HG03108 (cell line): Measurements from ENCODE around the gene ANKZF1.

Experiments used
- ATAC-seq: cut with Tn5 transposase; IDR thresholded peaks from one replicate; pipeline ENCODE4 v1.9.1; 2021; ENCODE audit warnings: moderate library complexity; ENCODE audit not compliant: unreplicated experiment

The ANKZF1 gene

GRCh38 chr2:219279916-219280516, 50.4 kb downstream of the ANKZF1 start:
- ATAC-seq: no peak

DNA sequence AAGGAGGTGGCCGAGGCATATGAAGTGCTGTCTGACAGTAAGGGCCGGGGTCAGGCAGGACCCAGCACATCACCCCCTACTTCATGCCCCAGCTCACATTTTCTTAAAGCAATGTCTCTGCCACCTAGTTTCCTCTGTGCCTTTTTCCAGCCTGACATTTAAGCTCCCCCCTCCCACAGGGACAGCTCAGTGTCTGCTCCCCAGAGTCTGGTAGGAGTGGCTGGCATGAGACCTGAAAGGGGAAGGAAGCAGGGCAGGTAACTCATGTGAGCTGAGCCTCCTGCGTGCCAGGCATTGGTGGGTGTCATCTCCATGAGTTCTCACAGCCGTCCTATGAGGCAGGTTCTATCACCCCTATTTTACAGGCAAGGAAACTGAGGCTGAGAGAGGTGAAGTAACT, 51.0 kb downstream of the ANKZF1 start:
- no peak for ATAC-seq

- no peak for ATAC-seq
These were observed 52.0 kb downstream of the ANKZF1 start for GRCh38 chr2:219281588-219281987.

- no peak for ATAC-seq
These were observed 52.8 kb downstream of the ANKZF1 start for GRCh38 chr2:219282375-219282774.

GRCh38 chr2:219282943-219283581, 53.5 kb downstream of the ANKZF1 start:
- ATAC-seq: no peak

DNA sequence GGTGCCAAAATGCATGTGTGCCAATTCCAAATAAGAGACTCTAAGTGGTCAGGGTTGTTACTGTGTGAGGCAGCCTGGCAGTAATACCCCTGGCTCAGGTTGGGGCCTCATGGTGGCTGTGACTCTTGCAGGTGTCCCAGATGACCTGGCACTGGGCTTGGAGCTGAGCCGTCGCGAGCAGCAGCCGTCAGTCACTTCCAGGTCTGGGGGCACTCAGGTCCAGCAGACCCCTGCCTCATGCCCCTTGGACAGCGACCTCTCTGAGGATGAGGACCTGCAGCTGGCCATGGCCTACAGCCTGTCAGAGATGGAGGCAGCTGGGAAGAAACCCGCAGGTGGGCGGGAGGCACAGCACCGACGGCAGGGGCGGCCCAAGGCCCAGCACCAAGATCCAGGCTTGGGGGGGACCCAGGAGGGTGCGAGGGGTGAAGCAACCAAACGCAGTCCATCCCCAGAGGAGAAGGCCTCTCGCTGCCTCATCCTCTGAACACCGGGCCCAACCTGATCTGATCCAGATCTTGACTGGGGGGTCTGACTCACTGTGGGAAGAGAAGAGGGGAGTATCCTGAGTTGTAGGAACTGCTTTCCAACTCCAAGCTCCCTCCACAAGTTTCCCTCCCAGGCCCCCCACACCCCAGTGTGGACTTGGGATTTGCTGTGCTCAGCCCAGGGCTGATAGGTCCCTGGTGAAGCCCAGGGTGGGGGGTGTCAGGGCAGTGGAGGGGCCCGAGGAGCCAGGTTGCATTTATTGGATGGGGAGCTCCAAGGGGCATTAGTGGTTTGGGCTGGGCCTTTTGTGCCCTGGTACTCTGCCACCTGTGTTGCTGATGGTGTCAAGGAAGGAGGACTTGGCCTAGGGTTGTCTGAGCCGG, 55.1 kb downstream of the ANKZF1 start:
- ATAC-seq: no peak

GRCh38 chr2:219285373-219285735, 55.7 kb downstream of the ANKZF1 start:
- no peak for ATAC-seq

- no peak for ATAC-seq
These were observed 56.4 kb downstream of the ANKZF1 start for GRCh38 chr2:219285894-219286425.
